Fibroblast of villous mesenchyme (primary cell): ENCODE results near the gene SMIM36. TPM values are rescaled to one million over a fixed set of nuclear protein-coding genes. Genes with fewer than 3 reads are reported as not detected.
A peak's percentile ranks its signal among the peaks of the same experiment; 100 is the strongest.
"Not testable (repeated sequence)": the region's sequence is repeated elsewhere in the genome, so short reads cannot be mapped to it uniquely, and the experiment has no call there.

Source experiments
- DNase-seq: peaks from one replicate; pipeline ENCODE4 v3.0.0-alpha.2; 2010; ENCODE audit warnings: low read depth
- H3K4me3 ChIP-seq: 2 replicates; pipeline ENCODE4 v1.5.1; 2011; ENCODE audit warnings: low read depth, mild to moderate bottlenecking, low read length
- total RNA-seq: library from RNA; depleted of rRNA; stranded (reverse); fragments of >200 nt; gene quantifications from 2 replicates; pipeline ENCODE4 v1.2.3, GENCODE V29; 2012
- TF ChIP-seq, protein P1 (sequence below): IDR thresholded peaks from 2 replicates; pipeline ENCODE4 v1.5.1; 2012; ENCODE audit warnings: low read depth, mild to moderate bottlenecking, low read length; ENCODE audit not compliant: insufficient read depth

SMIM36 gene
- total RNA-seq, 1 donor: not detected

DNA sequence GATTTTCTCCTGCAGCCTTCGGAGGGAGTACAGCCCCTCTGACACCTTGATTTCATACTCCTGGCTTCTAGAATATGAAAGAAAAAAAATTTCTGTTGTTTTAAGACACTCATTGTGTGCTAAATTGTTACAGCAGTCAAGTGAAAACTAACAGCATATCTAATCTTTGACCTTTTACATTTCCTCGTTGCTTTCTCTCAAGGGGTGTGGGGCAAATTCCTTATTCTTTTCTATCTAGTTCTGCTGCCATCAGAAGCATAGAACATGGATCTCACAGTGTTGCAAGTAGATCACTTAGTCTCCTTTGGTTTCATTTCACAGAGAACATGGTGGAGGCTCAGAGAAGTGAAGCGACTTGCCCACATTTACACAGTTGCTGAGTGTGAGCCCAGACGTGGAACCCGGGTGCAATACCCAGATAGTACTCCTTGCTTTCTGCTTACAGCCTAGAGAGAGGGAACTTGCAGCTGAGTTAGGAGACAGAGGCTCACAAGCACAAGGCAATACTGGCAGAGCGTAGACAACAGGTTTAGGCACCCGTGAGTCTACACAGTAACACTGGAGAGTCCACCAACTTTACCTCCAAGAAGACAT lies 60.9 kb downstream of the SMIM36 start:
- no peak for DNase-seq
- TF ChIP-seq, protein P1, sequence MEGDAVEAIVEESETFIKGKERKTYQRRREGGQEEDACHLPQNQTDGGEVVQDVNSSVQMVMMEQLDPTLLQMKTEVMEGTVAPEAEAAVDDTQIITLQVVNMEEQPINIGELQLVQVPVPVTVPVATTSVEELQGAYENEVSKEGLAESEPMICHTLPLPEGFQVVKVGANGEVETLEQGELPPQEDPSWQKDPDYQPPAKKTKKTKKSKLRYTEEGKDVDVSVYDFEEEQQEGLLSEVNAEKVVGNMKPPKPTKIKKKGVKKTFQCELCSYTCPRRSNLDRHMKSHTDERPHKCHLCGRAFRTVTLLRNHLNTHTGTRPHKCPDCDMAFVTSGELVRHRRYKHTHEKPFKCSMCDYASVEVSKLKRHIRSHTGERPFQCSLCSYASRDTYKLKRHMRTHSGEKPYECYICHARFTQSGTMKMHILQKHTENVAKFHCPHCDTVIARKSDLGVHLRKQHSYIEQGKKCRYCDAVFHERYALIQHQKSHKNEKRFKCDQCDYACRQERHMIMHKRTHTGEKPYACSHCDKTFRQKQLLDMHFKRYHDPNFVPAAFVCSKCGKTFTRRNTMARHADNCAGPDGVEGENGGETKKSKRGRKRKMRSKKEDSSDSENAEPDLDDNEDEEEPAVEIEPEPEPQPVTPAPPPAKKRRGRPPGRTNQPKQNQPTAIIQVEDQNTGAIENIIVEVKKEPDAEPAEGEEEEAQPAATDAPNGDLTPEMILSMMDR: no peak
- no peak overlapping the region for H3K4me3 ChIP-seq

DNA sequence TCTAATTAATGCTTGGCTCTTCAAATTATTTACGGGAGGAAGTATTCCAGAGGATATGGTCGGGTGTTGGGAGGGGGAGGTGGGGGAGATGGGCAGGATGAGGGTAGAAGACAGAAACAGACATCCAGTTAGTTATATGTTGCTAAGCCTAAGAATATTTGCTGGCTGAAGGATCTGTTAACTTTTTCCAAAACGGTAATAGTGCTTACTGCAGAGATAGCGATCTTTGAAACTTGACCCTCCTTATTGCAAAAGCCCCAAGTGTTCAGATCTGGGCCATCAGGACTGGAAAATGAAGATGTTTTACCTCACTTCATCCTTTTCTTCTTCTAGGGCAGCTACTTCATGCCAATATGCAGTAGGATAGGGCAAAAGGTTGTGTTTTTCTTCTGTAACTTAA lies 62.6 kb downstream of the SMIM36 start:
- no peak overlapping the region for H3K4me3 ChIP-seq
- peak; percentile 92 for DNase-seq
- TF ChIP-seq, protein P1: no peak

DNA sequence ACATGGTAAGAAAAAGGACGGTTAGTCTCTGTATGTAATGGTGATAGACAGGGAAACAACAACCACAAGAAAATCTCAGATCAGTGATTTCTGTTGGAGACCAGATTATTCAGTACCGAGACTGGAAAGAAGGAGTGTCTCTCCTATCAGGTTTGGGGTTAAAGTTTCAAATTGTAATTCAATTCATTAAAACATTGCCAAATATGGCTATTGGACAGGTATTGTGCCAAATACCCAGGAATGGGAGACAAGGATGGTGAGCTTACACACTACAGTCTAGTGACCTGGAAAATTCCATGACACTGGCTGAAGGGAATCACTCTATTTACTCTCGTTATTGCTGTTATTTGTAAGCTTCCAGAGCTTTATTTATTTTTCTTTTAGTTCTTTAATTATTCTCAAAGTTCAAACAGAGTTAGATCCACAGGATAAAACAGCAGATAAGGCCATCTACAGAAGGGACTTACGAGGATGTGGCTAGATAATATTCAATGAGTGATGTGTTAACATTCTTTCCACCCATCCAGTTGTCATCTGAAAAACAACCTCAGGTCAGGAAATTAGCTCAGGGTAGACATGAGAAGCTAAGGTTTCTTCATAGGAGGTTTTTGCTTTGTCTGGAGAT lies 64.6 kb downstream of the SMIM36 start:
- DNase-seq: peak; percentile 51
- no peak overlapping the region for H3K4me3 ChIP-seq
- TF ChIP-seq, protein P1: no peak

DNA sequence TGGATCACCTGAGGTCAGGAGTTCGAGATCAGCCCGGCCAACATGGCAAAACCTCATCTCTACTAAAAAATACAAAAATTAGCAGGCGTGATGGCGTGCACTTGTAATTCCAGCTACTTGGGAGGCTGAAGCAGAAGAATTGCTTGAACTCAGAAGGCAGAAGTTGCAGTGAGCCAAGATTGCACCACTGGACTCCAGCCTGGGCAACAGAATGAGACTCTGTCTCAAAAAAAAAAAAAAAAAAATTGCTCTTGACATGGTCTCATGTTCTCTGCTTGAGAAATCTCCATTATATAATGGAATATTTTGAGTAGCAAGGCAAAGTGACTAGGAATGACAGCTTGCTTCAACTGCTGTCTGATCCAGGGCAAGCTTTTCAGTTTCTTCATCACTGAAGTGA lies 65.2 kb downstream of the SMIM36 start:
- peak; percentile 30 for DNase-seq
- not testable (repeated sequence) for H3K4me3 ChIP-seq

DNA sequence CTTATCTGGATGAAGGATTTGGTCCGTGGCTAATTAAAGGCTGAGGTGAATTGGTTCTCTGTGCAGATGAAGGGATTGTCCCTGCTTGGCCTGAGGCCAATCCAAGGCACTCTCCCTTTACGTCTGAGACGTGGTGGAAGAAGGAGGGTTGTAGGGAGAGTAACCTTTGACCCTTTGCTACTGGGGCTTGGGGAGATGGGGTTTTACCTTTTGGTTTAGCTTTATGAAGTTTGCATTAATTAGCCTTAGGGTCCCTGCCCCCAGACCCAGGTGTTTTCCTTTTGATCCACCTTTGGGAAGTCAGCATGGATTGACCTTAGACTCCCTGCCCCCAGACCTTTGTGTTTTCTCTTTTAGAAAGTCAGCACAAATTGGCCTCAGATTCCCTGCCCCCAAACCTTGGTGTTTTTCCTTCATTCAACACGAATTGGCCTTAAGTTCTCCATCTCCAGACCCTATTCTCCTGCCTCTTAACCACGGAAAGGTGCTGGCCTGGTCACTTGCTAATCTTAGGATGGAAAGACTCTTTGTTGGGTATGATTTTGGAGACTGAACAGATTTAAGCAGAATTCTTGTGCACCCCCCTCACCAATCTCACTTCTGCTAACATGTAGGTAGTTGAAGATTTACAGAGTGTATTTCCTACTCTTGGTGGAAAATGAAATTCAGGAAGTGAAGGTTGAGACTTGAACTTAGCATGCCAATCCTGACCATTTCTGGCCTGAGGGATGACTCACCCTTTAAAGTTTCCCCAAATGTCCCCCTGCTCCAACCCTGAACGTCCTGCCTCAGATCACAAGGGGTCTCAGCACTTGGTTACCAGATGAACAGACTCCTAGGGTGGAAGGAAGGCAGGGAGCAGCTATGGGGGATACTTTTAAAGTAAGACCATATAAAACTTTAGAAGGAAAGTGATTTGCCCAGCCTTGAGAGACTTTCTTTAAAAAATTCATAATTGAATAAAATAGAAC lies 66.5 kb downstream of the SMIM36 start:
- peak; percentile 56 for DNase-seq
- TF ChIP-seq, protein P1: no peak
- H3K4me3 ChIP-seq: no peak overlapping the region

DNA sequence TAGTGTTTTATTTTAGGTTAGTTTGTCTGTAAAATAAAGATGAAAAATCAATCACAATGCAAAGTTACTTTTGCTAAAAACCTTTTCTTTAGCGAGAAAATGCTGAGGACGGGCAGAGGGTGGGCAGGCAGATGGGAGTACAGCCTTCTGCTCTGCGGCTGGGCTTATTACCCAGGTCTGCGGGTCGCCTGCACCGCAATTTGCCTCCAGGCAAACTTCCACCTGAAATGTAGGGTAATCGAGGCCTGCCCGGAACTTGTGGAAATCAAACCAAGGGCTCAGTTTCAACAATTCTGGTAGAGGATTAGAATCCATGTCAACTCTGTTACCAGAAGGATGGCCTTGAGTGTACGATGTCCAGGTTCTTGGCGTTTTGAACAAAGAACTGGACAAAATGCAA lies 67.3 kb downstream of the SMIM36 start:
- no peak overlapping the region for H3K4me3 ChIP-seq
- TF ChIP-seq, protein P1: no peak
- no peak for DNase-seq

DNA sequence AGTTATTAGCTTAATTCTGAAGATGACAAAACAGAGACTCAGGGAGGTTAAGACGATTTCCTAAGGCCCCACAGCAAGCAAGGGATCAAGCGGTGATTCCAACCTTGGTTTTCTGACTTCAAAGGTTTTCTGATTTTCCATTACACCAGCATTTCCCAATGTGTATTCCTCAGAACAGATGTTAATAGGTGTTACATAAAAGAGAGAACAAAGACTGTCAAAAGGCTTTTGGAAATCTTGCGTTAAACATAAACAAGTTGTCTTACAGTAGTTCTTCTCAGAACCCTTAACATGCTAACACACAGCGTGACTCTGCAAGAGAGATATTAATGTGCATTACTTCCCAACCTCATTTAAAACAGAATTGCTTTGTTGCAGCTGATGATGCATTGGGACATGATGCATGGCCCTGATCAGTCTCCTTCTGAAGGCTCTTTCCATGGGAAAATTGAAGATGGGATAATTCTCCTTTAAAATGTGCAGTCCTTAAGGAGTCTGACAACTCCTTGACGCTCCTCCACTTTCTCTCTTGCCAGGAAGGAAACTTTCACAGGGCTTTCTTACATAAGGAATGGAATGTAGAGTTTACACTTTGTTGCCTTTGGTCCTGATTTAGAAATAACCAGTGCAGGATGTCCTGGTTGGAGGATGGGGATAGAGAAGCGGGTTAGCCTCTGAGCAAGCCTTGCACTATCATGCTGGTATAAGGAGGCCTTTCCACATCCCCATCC lies 68.1 kb downstream of the SMIM36 start:
- H3K4me3 ChIP-seq: no peak overlapping the region
- TF ChIP-seq, protein P1: no peak
- peak; percentile 85 for DNase-seq
